Upper lobe of left lung (tissue), 4 donors: Measurements from ENCODE around the gene TWF1.

ENCODE experiments used
- CTCF ChIP-seq, 6 experiments: fragments of 450-650 bp in 4 of 6; fragments of 200-600 bp in 2 of 6; sonication (generic) in 2 of 6; IDR thresholded peaks; one replicate each; pipeline ENCODE4 v1.5.1; 2016 to 2019; ENCODE audit warnings: antibody characterized with exemption in 6 of 6
- POLR2A ChIP-seq, 4 donors: fragments of 450-650 bp; IDR thresholded peaks; one replicate each; pipeline ENCODE4 v1.5.1; 2016 to 2017; ENCODE audit warnings: antibody characterized with exemption in 4 of 4, mild to moderate bottlenecking in 2 of 4

DNA sequence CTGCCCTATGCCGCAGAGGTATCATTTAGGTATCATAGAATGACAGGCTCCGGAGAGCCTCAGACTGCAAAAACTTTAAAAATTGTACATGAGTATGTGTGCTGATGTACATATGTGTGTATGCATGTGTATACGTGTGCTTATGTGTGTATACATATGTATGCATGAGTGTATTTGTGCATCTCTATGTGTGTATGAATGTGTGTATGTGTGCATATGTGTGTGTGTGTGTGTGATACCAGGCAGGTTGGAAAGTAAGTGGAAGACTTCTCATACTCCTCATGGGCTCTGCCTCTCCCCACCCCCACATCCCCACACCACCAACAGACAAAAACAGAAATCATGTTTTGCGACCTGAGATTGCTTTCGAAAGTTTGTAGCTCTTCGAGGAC lies 29.1 kb upstream of the TWF1 start:
- no peak for TF ChIP-seq CTCF (IDR thresholded peaks at IDR 0.05)
- TF ChIP-seq POLR2A (IDR thresholded peaks at IDR 0.05) = no peak
